OCI-LY7 (cell line): ENCODE data around the gene TBC1D1. TPM values are rescaled to one million over a fixed set of nuclear protein-coding genes. Genes with fewer than 3 reads are reported as not detected.
A peak's percentile ranks its signal among the peaks of the same experiment; 100 is the strongest.

ENCODE experiments used
- BruUV-seq: library from RNA; stranded (reverse); fragments of 400-500 nt; replicated peaks from 2 replicates; lab custom pipeline; 2021; lab: Mats Ljungman, UMichigan
- CTCF ChIA-PET: fragments of 300-600 bp; sonication (Branson Sonifier 250); formaldehyde crosslinking; loops from one replicate; lab custom pipeline; 2022; ENCODE audit warnings: antibody characterized with exemption; ENCODE audit not compliant: unreplicated experiment; lab: Charles Lee
- POLR2A ChIA-PET: fragments of 300-600 bp; sonication (Branson Sonifier 250); formaldehyde crosslinking; loops from one replicate; lab custom pipeline; 2022; ENCODE audit warnings: antibody characterized with exemption; lab: Charles Lee
- DNase-seq: peaks from one replicate; pipeline ENCODE4 v3.0.0-alpha.2; 2015; ENCODE audit warnings: low spot score
- H2AFZ ChIP-seq: fragments of 200-600 bp; sonication (generic), shearing (Covaris generic); 2 replicates; pipeline ENCODE4 v1.6.1; 2014; ENCODE audit warnings: mild to moderate bottlenecking, antibody characterized with exemption, low read length, moderate library complexity
- H3K27ac ChIP-seq: fragments of 200-600 bp; sonication (generic); 2 replicates; pipeline ENCODE4 v1.5.1; 2014; ENCODE audit warnings: mixed run types, low read depth, mild to moderate bottlenecking, moderate library complexity, low read length, inconsistent platforms; ENCODE audit not compliant: poor library complexity, severe bottlenecking
- H3K36me3 ChIP-seq: fragments of 200-600 bp; sonication (generic); 2 replicates; pipeline ENCODE4 v1.6.1; 2014; ENCODE audit warnings: mild to moderate bottlenecking, antibody characterized with exemption, low read length, moderate library complexity, mixed read lengths; ENCODE audit not compliant: insufficient read depth
- H3K4me1 ChIP-seq: fragments of 200-600 bp; sonication (generic); 2 replicates; pipeline ENCODE4 v1.5.1; 2014; ENCODE audit warnings: mild to moderate bottlenecking, low read length; ENCODE audit not compliant: insufficient read depth, poor library complexity, severe bottlenecking
- H3K4me2 ChIP-seq: fragments of 200-600 bp; sonication (generic); 2 replicates; pipeline ENCODE4 v1.6.1; 2014; ENCODE audit warnings: mild to moderate bottlenecking, low read length
- H3K4me3 ChIP-seq: fragments of 200-600 bp; sonication (generic); 2 replicates; pipeline ENCODE4 v1.5.1; 2014; ENCODE audit warnings: mild to moderate bottlenecking, low read depth, low read length; ENCODE audit not compliant: poor library complexity, severe bottlenecking
- H3K79me2 ChIP-seq: fragments of 200-600 bp; sonication (generic); 2 replicates; pipeline ENCODE4 v1.6.1; 2016; ENCODE audit warnings: low read depth, mild to moderate bottlenecking, low read length, moderate library complexity, mixed read lengths; ENCODE audit not compliant: insufficient read depth
- H3K9me2 ChIP-seq: fragments of 200-600 bp; sonication (generic); 2 replicates; pipeline ENCODE4 v1.6.1; 2016; ENCODE audit warnings: mild to moderate bottlenecking, low read length, mixed read lengths; ENCODE audit not compliant: insufficient read depth
- H3K9me3 ChIP-seq: fragments of 200-600 bp; sonication (generic); 2 replicates; pipeline ENCODE4 v1.6.1; 2014; ENCODE audit warnings: mild to moderate bottlenecking, mixed run types, low read length, mixed read lengths
- H4K20me1 ChIP-seq: fragments of 200-600 bp; sonication (generic); 2 replicates; pipeline ENCODE4 v1.6.1; 2014; ENCODE audit warnings: mild to moderate bottlenecking, antibody characterized with exemption, low read length, moderate library complexity, mixed read lengths; ENCODE audit not compliant: insufficient read depth
- CTCF ChIP-seq: fragments of 200-600 bp; sonication (generic); conservative IDR thresholded peaks from 2 replicates; pipeline ENCODE4 v1.5.1; 2014; ENCODE audit warnings: mild to moderate bottlenecking, antibody characterized with exemption, low read length, moderate library complexity, mixed read lengths
- EZH2phosphoT487 ChIP-seq: fragments of 200-600 bp; sonication (generic); IDR thresholded peaks from 2 replicates; pipeline ENCODE4 v1.6.1; 2018; ENCODE audit warnings: low read depth, borderline replicate concordance, mild to moderate bottlenecking, mixed run types, antibody characterized with exemption, low read length, moderate library complexity, mixed read lengths
- intact Hi-C: fragments of 100-400 bp; cut with micrococcal nuclease; formaldehyde crosslinking; loops from one replicate; pipeline ENCODE4 v1.10.0; 2022; ENCODE audit not compliant: unreplicated experiment
- total RNA-seq, 2 experiments: library from RNA; depleted of rRNA in 1 of 2; stranded (reverse); fragments of >200 nt in 1 of 2; shearing (Covaris generic) in 1 of 2; gene quantifications; 2 replicates each; pipeline ENCODE4 v1.2.3, GENCODE V29; 2014 to 2022

The TBC1D1 gene
- total RNA-seq, 2 experiments from 2014 or later: 539 to 545 TPM

DNA sequence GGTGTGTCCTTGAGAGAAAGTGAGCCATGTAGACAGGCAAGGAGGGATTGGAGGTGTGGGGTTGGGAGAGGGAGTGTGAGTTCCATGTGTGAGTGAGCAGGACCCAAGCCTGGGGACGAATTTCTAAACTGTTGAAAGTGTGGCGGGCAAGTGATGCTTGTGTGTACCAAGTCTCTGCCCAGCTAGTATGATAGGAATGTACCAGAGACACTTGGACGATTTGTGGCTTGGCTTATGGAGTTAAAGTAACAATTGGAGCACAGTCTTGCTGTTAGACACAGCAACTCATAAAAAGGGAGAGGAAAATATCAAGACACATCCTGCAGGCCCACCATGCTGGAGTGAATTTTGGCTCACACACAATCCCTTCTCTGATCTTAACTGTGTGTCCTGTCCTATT is 77.9 kb downstream of the TBC1D1 start:
- Histone ChIP-seq H4K20me1 (no peaks in the 10 kb centered on the region), H3K79me2 (no peaks in the 10 kb centered on the region), H3K4me2 (no peak overlapping the region), H3K4me1 (peaks cover 36% of the 10 kb centered on the region), H3K4me3 (no peak overlapping the region), H3K9me2 (no peaks in the 10 kb centered on the region), H3K27ac (no peak overlapping the region), H3K9me3 (peaks cover 12% of the 10 kb centered on the region), H2AFZ (no peak overlapping the region), H3K36me3 (peaks cover 12% of the 10 kb centered on the region)
- no peak for DNase-seq
- TF ChIP-seq CTCF: no peak
- no peak for TF ChIP-seq EZH2phosphoT487
- intact Hi-C loops: no loop called here
- CTCF ChIA-PET: no interaction called here
- POLR2A ChIA-PET: no interaction called here
- no TSS peak for BruUV-seq

GRCh38 chr4:37970702-37971101 is 79.8 kb downstream of the TBC1D1 start:
- no peak overlapping the region for H2AFZ ChIP-seq
- no peaks in the 10 kb centered on the region for H4K20me1 ChIP-seq
- POLR2A ChIA-PET: interaction anchor here (0.6 to 1.2 kb wide), 2 partner anchors 50 to 684 kb away, joined by 3 to 5 read pairs; no protein-coding TSS in a partner anchor
- TF ChIP-seq CTCF: peak; percentile 84
- TF ChIP-seq EZH2phosphoT487: no peak
- no peaks in the 10 kb centered on the region for H3K79me2 ChIP-seq
- CTCF ChIA-PET: interaction anchor here (0.6 kb wide), 1 partner anchor 20 kb away, joined by 3 read pairs; no protein-coding TSS in a partner anchor
- H3K9me3 ChIP-seq: peaks cover 12% of the 10 kb centered on the region
- peaks cover 28% of the 10 kb centered on the region for H3K4me1 ChIP-seq
- no peaks in the 10 kb centered on the region for H3K9me2 ChIP-seq
- peaks cover 12% of the 10 kb centered on the region for H3K36me3 ChIP-seq
- peak overlapping the region; percentile 25; the same call in 1 of the 2 replicates for H3K4me2 ChIP-seq
- no peak overlapping the region for H3K27ac ChIP-seq
- intact Hi-C loops: no loop called here
- no TSS peak for BruUV-seq
- DNase-seq: peak; percentile 64
- no peak overlapping the region for H3K4me3 ChIP-seq

DNA sequence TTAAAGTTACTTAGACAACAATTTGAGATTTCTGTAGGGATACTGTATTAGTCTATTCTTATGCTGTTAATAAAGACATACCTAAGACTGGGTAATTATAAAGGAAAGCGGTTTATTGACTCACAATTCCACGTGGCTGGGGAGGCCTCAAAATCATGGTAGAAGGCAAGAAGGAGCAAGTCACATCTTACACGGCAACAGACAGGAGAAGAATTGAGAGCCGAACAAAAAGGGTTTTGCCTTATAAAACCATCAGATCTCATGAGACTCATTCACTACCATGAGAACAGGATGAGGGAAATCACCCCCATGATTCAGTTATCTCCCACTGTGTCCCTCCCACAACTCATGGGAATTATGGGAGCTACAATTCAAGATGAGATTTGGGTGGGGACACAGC is 80.3 kb downstream of the TBC1D1 start:
- no TSS peak for BruUV-seq
- no peaks in the 10 kb centered on the region for H3K9me2 ChIP-seq
- no peak overlapping the region for H3K4me2 ChIP-seq
- no peaks in the 10 kb centered on the region for H4K20me1 ChIP-seq
- H3K9me3 ChIP-seq: peaks cover 12% of the 10 kb centered on the region
- ChIA-PET CTCF (no interaction called here), POLR2A (interaction anchor here (0.6 to 1.2 kb wide), 2 partner anchors 49 to 684 kb away, joined by 3 to 5 read pairs; no protein-coding TSS in a partner anchor)
- peaks cover 12% of the 10 kb centered on the region for H3K36me3 ChIP-seq
- H3K4me3 ChIP-seq: no peak overlapping the region
- no peak overlapping the region for H3K27ac ChIP-seq
- H2AFZ ChIP-seq: no peak overlapping the region
- H3K79me2 ChIP-seq: no peaks in the 10 kb centered on the region
- intact Hi-C loops: no loop called here
- TF ChIP-seq EZH2phosphoT487: no peak
- TF ChIP-seq CTCF: no peak
- DNase-seq: no peak
- H3K4me1 ChIP-seq: peaks cover 33% of the 10 kb centered on the region
